OCI-LY7 (cell line): ENCODE measurements around the gene LRRC73. TPM values are rescaled to one million over a fixed set of nuclear protein-coding genes. Genes with fewer than 3 reads are reported as not detected.

Experiments
- BruUV-seq: library from RNA; stranded (reverse); fragments of 400-500 nt; replicated peaks from 2 replicates; lab custom pipeline; 2021; lab: Mats Ljungman, UMichigan
- CTCF ChIA-PET: fragments of 300-600 bp; sonication (Branson Sonifier 250); formaldehyde crosslinking; loops from one replicate; lab custom pipeline; 2022; ENCODE audit warnings: antibody characterized with exemption; ENCODE audit not compliant: unreplicated experiment; lab: Charles Lee
- POLR2A ChIA-PET: fragments of 300-600 bp; sonication (Branson Sonifier 250); formaldehyde crosslinking; loops from one replicate; lab custom pipeline; 2022; ENCODE audit warnings: antibody characterized with exemption; lab: Charles Lee
- DNase-seq: peaks from one replicate; pipeline ENCODE4 v3.0.0-alpha.2; 2015; ENCODE audit warnings: low spot score
- H2AFZ ChIP-seq: fragments of 200-600 bp; sonication (generic), shearing (Covaris generic); 2 replicates; pipeline ENCODE4 v1.6.1; 2014; ENCODE audit warnings: mild to moderate bottlenecking, antibody characterized with exemption, low read length, moderate library complexity
- H3K27ac ChIP-seq: fragments of 200-600 bp; sonication (generic); 2 replicates; pipeline ENCODE4 v1.5.1; 2014; ENCODE audit warnings: mixed run types, low read depth, mild to moderate bottlenecking, moderate library complexity, low read length, inconsistent platforms; ENCODE audit not compliant: poor library complexity, severe bottlenecking
- H3K36me3 ChIP-seq: fragments of 200-600 bp; sonication (generic); 2 replicates; pipeline ENCODE4 v1.6.1; 2014; ENCODE audit warnings: mild to moderate bottlenecking, antibody characterized with exemption, low read length, moderate library complexity, mixed read lengths; ENCODE audit not compliant: insufficient read depth
- H3K4me1 ChIP-seq: fragments of 200-600 bp; sonication (generic); 2 replicates; pipeline ENCODE4 v1.5.1; 2014; ENCODE audit warnings: mild to moderate bottlenecking, low read length; ENCODE audit not compliant: insufficient read depth, poor library complexity, severe bottlenecking
- H3K4me2 ChIP-seq: fragments of 200-600 bp; sonication (generic); 2 replicates; pipeline ENCODE4 v1.6.1; 2014; ENCODE audit warnings: mild to moderate bottlenecking, low read length
- H3K4me3 ChIP-seq: fragments of 200-600 bp; sonication (generic); 2 replicates; pipeline ENCODE4 v1.5.1; 2014; ENCODE audit warnings: mild to moderate bottlenecking, low read depth, low read length; ENCODE audit not compliant: poor library complexity, severe bottlenecking
- H3K79me2 ChIP-seq: fragments of 200-600 bp; sonication (generic); 2 replicates; pipeline ENCODE4 v1.6.1; 2016; ENCODE audit warnings: low read depth, mild to moderate bottlenecking, low read length, moderate library complexity, mixed read lengths; ENCODE audit not compliant: insufficient read depth
- H3K9me2 ChIP-seq: fragments of 200-600 bp; sonication (generic); 2 replicates; pipeline ENCODE4 v1.6.1; 2016; ENCODE audit warnings: mild to moderate bottlenecking, low read length, mixed read lengths; ENCODE audit not compliant: insufficient read depth
- H3K9me3 ChIP-seq: fragments of 200-600 bp; sonication (generic); 2 replicates; pipeline ENCODE4 v1.6.1; 2014; ENCODE audit warnings: mild to moderate bottlenecking, mixed run types, low read length, mixed read lengths
- H4K20me1 ChIP-seq: fragments of 200-600 bp; sonication (generic); 2 replicates; pipeline ENCODE4 v1.6.1; 2014; ENCODE audit warnings: mild to moderate bottlenecking, antibody characterized with exemption, low read length, moderate library complexity, mixed read lengths; ENCODE audit not compliant: insufficient read depth
- EZH2phosphoT487 ChIP-seq: fragments of 200-600 bp; sonication (generic); IDR thresholded peaks from 2 replicates; pipeline ENCODE4 v1.6.1; 2018; ENCODE audit warnings: low read depth, borderline replicate concordance, mild to moderate bottlenecking, mixed run types, antibody characterized with exemption, low read length, moderate library complexity, mixed read lengths
- intact Hi-C: fragments of 100-400 bp; cut with micrococcal nuclease; formaldehyde crosslinking; loops from one replicate; pipeline ENCODE4 v1.10.0; 2022; ENCODE audit not compliant: unreplicated experiment
- total RNA-seq, 2 experiments: library from RNA; depleted of rRNA in 1 of 2; stranded (reverse); fragments of >200 nt in 1 of 2; shearing (Covaris generic) in 1 of 2; gene quantifications; 2 replicates each; pipeline ENCODE4 v1.2.3, GENCODE V29; 2014 to 2022
- TF ChIP-seq, protein P1 (sequence below): fragments of 200-600 bp; sonication (generic); conservative IDR thresholded peaks from 2 replicates; pipeline ENCODE4 v1.5.1; 2014; ENCODE audit warnings: mild to moderate bottlenecking, antibody characterized with exemption, low read length, moderate library complexity, mixed read lengths

Gene LRRC73
- total RNA-seq, 2 experiments from 2014 or later = 0.19 to 0.25 TPM

DNA sequence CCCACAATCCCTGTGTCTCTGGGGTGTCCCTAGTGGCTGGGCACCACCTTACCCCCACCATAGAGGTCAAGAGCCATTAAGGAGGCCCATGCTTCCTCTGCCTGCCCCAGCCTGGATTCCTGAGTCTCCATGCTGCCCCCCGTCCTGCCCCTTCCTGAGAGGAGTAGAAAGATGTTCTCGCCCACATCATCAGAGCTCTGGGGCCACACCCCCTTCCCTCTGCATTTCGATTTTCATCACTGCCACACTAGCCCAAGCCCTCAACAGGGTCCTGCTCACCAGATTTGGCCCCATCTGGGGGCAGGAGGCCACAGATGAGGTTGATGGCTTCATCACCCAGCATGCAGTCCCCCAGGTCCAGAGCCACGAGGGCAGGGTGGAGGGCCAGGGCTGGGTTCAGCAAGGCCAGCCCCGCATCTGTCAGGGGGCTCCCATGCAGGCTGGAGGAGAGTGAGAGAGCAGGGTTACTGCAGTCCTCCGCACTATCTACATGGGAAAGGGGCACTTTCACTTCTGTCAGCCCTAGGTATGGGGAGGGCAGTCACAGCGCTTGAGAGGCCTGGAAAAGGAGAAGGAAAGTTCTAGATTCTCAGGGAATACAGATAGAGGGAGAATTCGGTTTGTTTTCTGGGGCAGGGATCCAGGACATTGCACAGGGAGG lies 1.5 kb downstream of the LRRC73 start:
- Histone ChIP-seq H2AFZ (no peak overlapping the region), H3K9me2 (no peaks in the 10 kb centered on the region), H3K4me3 (no peak overlapping the region), H3K36me3 (peaks cover 47% of the 10 kb centered on the region), H3K27ac (no peak overlapping the region), H3K9me3 (no peaks in the 10 kb centered on the region), H4K20me1 (no peaks in the 10 kb centered on the region), H3K79me2 (no peaks in the 10 kb centered on the region), H3K4me2 (no peak overlapping the region), H3K4me1 (no peaks in the 10 kb centered on the region)
- TF ChIP-seq, protein P1, sequence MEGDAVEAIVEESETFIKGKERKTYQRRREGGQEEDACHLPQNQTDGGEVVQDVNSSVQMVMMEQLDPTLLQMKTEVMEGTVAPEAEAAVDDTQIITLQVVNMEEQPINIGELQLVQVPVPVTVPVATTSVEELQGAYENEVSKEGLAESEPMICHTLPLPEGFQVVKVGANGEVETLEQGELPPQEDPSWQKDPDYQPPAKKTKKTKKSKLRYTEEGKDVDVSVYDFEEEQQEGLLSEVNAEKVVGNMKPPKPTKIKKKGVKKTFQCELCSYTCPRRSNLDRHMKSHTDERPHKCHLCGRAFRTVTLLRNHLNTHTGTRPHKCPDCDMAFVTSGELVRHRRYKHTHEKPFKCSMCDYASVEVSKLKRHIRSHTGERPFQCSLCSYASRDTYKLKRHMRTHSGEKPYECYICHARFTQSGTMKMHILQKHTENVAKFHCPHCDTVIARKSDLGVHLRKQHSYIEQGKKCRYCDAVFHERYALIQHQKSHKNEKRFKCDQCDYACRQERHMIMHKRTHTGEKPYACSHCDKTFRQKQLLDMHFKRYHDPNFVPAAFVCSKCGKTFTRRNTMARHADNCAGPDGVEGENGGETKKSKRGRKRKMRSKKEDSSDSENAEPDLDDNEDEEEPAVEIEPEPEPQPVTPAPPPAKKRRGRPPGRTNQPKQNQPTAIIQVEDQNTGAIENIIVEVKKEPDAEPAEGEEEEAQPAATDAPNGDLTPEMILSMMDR = no peak
- TF ChIP-seq EZH2phosphoT487 = no peak
- DNase-seq = no peak
- POLR2A ChIA-PET = interaction anchor here (0.7 kb wide), 1 partner anchor 112 kb away, joined by 3 read pairs; no protein-coding TSS in a partner anchor
- no TSS peak for BruUV-seq
- intact Hi-C loops = loop anchor here (10.0 kb wide), 1 partner anchor 434 kb away; the partner anchor contains the start of gene PTK7
- CTCF ChIA-PET = interaction anchor here (0.6 kb wide), 1 partner anchor 253 kb away, joined by 3 read pairs; no protein-coding TSS in a partner anchor

DNA sequence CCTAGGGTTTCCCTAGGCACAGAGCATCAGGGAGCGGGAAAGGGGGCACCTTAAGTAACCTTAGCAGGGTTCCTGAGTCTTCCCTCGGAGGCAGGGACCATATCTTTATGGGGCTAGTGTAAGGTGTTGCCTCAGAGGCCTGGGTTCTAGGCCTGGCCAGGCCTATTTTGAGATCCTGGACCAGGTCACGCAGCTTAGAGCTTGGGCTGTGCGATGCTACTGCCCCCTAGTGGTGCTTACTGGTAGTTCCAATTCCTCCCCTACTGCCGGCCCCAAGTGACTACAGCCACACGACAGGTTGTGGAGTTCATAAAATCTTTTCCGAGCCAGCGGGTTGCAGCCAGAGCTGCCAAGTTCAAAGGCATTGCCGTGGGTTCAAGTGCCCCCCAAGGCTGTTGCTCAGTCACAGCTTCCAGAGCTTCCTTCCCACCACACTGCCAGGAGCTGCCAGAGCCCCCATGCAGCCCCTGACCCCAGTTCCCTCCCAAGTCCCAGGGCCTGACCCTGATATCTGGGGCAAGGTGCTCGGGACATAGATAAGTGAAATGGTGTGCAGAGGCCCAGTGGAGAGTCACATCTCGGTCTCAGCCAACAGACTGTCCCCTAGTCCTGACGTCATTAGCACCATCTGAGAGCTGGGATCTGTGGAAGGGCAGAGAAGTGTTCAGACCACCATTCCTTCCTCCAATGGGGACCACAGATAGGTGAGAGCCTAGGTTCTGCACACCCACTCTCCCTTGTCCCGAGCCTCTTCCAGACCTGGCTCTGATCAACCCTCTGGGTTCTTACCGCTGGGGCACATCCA lies 3.3 kb downstream of the LRRC73 start:
- Histone ChIP-seq H4K20me1 (no peaks in the 10 kb centered on the region), H3K36me3 (peaks cover 43% of the 10 kb centered on the region), H3K9me3 (no peaks in the 10 kb centered on the region), H3K4me3 (no peak overlapping the region), H3K9me2 (no peaks in the 10 kb centered on the region), H3K27ac (no peak overlapping the region), H3K79me2 (no peaks in the 10 kb centered on the region), H3K4me2 (no peak overlapping the region), H3K4me1 (no peaks in the 10 kb centered on the region), H2AFZ (no peak overlapping the region)
- TF ChIP-seq, protein P1 = peak; percentile 94
- no peak for TF ChIP-seq EZH2phosphoT487
- BruUV-seq = no TSS peak
- peak; percentile 82 for DNase-seq
- intact Hi-C loops = loop anchor here (1.0 to 10.0 kb wide), 2 partner anchors 244 to 432 kb away; partner anchors contain the start of gene PTK7
- ChIA-PET POLR2A (interaction anchor here (1.0 to 1.2 kb wide), 3 partner anchors 15 to 260 kb away, joined by 3 to 5 read pairs (median 3); partner anchors contain the start of gene TJAP1), CTCF (interaction anchor here (0.6 to 1.4 kb wide), 4 partner anchors 9 to 27 kb away, joined by 3 to 4 read pairs (median 4); partner anchors contain the start of gene POLR1C)
